Measurements from ENCODE around the gene SLC25A46.

The SLC25A46 gene

DNA sequence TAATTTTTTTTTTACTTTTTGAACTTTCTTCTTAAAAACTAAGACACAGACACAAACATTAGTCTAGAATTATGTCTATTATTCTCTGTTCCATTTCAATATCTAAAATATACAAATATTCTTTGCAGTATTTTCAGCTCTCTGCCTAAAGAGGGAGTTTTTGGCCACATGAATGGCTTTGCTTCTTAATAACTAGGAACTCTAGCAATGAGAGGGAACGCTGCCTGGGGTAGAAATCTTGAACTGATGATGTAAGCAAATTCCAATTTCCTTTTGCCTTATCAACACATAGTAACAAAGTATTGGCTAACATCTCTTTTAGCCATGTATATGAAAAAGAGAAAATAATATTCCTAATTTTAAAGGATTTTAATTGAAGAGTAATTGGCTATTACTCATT lies 51.9 kb downstream of the SLC25A46 start:
- TF ChIP-seq CTCF (IDR thresholded peaks at IDR 0.05) (peak; percentile 4; the same call in 1 of the 2 replicates), ZFX (IDR thresholded peaks at IDR 0.05; ENCODE audit: borderline replicate concordance) (no peak)
- H3K27ac ChIP-seq, result no peak overlapping the region

GRCh38 chr5:110802998-110803397 lies 64.2 kb downstream of the SLC25A46 start:
- H3K27ac ChIP-seq, result no peak overlapping the region
- TF ChIP-seq ZFX (IDR thresholded peaks at IDR 0.05; ENCODE audit: borderline replicate concordance) (no peak), CTCF (IDR thresholded peaks at IDR 0.05) (no peak)

- TF ChIP-seq ZFX (IDR thresholded peaks at IDR 0.05; ENCODE audit: borderline replicate concordance) (no peak), CTCF (IDR thresholded peaks at IDR 0.05) (no peak)
- no peak overlapping the region for H3K27ac ChIP-seq
These were observed 64.9 kb downstream of the SLC25A46 start for GRCh38 chr5:110803467-110804326.

DNA sequence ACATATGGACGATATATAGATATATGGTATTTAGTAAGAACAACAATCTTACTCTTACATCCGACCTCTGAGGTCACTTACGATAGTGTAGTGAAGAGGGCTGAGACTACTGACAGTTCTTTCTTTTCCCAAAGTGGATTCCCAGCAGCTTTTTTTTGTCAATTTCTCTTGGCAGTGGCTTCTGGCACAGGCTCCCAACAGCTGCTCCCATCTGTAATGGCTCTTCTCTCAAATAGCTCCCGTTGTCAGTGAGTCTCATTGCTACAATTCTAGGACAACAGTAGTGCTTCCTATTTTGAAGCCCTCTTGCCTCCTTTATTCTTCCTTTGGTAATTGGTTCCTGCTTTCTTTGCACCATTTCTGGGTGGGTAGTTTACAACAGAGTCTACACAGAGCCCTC lies 68.4 kb downstream of the SLC25A46 start:
- H3K27ac ChIP-seq, result no peak overlapping the region
- TF ChIP-seq ZFX (IDR thresholded peaks at IDR 0.05; ENCODE audit: borderline replicate concordance) (no peak), CTCF (IDR thresholded peaks at IDR 0.05) (no peak)

DNA sequence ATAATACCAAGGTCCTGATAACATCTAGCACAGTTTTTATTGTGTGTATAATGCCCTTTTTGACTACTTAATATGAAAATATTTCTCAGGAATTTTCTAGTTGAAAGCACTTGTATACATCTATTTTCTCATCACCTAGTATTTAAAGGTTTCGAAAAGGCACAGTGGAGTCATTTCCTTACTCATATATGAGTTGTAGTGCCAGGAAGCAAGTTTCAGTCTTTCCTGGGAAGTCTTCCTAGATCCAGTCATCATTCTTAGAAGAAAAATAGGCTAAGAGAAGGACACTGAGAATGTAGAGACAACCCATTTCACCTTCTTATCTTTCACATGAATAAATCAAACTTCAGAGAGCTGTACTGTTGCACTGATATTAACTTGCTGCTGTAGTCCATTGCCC lies 70.2 kb downstream of the SLC25A46 start:
- H3K27ac ChIP-seq, result no peak overlapping the region
- TF ChIP-seq CTCF (IDR thresholded peaks at IDR 0.05) (no peak), ZFX (IDR thresholded peaks at IDR 0.05; ENCODE audit: borderline replicate concordance) (no peak)
